GM19395 (cell line): ENCODE measurements around the gene NKAIN4.

ENCODE experiments used
- ATAC-seq: cut with Tn5 transposase; IDR thresholded peaks from one replicate; pipeline ENCODE4 v1.9.1; 2021; ENCODE audit warnings: mild to moderate bottlenecking, moderate library complexity; ENCODE audit not compliant: unreplicated experiment

Gene NKAIN4

GRCh38 chr20:63254232-63254605 lies at the start of gene NKAIN4:
TSS of gene NKAIN4 (minus strand) at chr20:63254463. CDS start at chr20:63254450, 13 bp downstream.
- ATAC-seq: no peak

- no peak for ATAC-seq
Observed at GRCh38 chr20:63303095-63303666, 48.9 kb upstream of the NKAIN4 start.

GRCh38 chr20:63301671-63302070 lies 47.4 kb upstream of the NKAIN4 start:
- ATAC-seq: no peak

- ATAC-seq: no peak
Observed at GRCh38 chr20:63298731-63299312, 44.6 kb upstream of the NKAIN4 start.

GRCh38 chr20:63297796-63298572 lies 43.7 kb upstream of the NKAIN4 start:
- no peak for ATAC-seq

- no peak for ATAC-seq
Observed at GRCh38 chr20:63297371-63297781, 43.1 kb upstream of the NKAIN4 start.

GRCh38 chr20:63296531-63297299 lies 42.5 kb upstream of the NKAIN4 start:
- no peak for ATAC-seq

- ATAC-seq: no peak
Observed at GRCh38 chr20:63295846-63296245, 41.6 kb upstream of the NKAIN4 start.

- no peak for ATAC-seq
Observed at GRCh38 chr20:63295422-63295821, 41.2 kb upstream of the NKAIN4 start.

- no peak for ATAC-seq
Observed at GRCh38 chr20:63295018-63295417, 40.8 kb upstream of the NKAIN4 start.

GRCh38 chr20:63294536-63294900 lies 40.3 kb upstream of the NKAIN4 start:
- ATAC-seq: no peak

- no peak for ATAC-seq
Observed at GRCh38 chr20:63293871-63294535, 39.7 kb upstream of the NKAIN4 start.

- ATAC-seq: no peak
Observed at GRCh38 chr20:63293456-63293855, 39.2 kb upstream of the NKAIN4 start.

GRCh38 chr20:63292904-63293303 lies 38.6 kb upstream of the NKAIN4 start, which contains the start of gene COL20A1:
TSS of gene COL20A1 (plus strand) at chr20:63293186. CDS start at chr20:63295108, 1,922 bp downstream.
- no peak for ATAC-seq

- ATAC-seq: no peak
Observed at GRCh38 chr20:63292292-63292701, 38.0 kb upstream of the NKAIN4 start.

- ATAC-seq: no peak
Observed at GRCh38 chr20:63291811-63292210, 37.5 kb upstream of the NKAIN4 start.

GRCh38 chr20:63290677-63291472 lies 36.6 kb upstream of the NKAIN4 start:
- no peak for ATAC-seq

- no peak for ATAC-seq
Observed at GRCh38 chr20:63290136-63290676, 35.9 kb upstream of the NKAIN4 start.

GRCh38 chr20:63289311-63290135 lies 35.3 kb upstream of the NKAIN4 start:
- no peak for ATAC-seq
